GM12801 (cell line): Measurements from ENCODE around the gene PITX1.

Experiments used
- CTCF ChIP-seq: IDR thresholded peaks from one replicate; pipeline ENCODE4 v1.5.1; 2011; ENCODE audit warnings: control low read depth; ENCODE audit not compliant: insufficient read length; ENCODE audit errors: extremely low read depth

PITX1 gene

GRCh38 chr5:135009736-135010501 is 24.1 kb downstream of the PITX1 start:
- no peak for TF ChIP-seq CTCF

- TF ChIP-seq CTCF = no peak
Observed at GRCh38 chr5:135008981-135009735, 24.9 kb downstream of the PITX1 start.

- no peak for TF ChIP-seq CTCF
Observed at GRCh38 chr5:135008556-135008955, 25.5 kb downstream of the PITX1 start.

GRCh38 chr5:135007749-135008363 is 26.2 kb downstream of the PITX1 start:
- TF ChIP-seq CTCF = no peak

GRCh38 chr5:135007305-135007704 is 26.7 kb downstream of the PITX1 start:
- no peak for TF ChIP-seq CTCF

- TF ChIP-seq CTCF = no peak
Observed at GRCh38 chr5:135005076-135005475, 29.0 kb downstream of the PITX1 start.

- TF ChIP-seq CTCF = no peak
Observed at GRCh38 chr5:135004376-135004775, 29.7 kb downstream of the PITX1 start.
